NCI-H187 (cell line): Measurements from ENCODE around the gene B4GAT1.

Experiments
- DNase-seq, 2 experiments: peaks; one replicate each; lab custom pipeline; 2025; lab: John Stamatoyannopoulos, UW

B4GAT1 gene

DNA sequence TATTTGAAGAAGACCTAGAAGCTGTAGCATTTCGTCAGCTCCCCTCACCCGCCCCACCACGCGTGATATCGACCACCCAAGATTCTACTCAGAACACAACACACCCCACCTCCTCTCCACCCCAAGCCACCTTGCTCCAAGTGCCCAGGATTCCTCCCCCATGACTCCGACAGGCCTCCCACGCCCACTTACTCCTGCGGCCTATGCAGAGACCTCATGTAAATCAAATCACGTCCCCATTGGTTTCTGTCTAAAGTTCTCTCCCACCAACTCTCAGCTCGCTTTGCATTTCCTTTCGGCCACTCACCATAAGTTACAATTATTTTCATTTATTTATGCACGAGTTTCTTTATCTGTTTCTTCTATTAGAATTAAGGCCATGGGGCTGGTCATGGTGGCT is 44.8 kb downstream of the B4GAT1 start:
- DNase-seq, result no peak

DNA sequence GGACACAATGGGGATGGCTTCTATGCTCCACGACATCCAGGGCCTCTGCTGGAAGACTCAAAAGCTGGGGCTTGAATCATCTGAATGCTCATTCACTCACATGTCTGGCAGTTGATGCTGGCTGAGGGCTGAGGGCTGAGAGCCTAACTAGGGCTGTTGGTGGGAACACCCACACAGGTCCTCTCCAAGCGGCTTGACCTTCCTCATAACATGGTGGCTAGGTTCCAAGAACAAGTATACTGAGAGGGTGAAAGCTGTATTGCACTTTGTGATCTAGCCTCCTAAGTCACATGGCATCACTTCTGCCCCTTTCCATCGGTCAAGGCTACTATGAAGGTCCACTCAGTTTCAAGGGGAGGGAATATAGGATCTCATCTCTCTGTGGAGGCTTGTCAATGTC is 48.2 kb downstream of the B4GAT1 start:
- DNase-seq, result no peak

- DNase-seq, result no peak
These were observed 49.8 kb downstream of the B4GAT1 start for GRCh38 chr11:66297610-66298009.
